SW 1271 (cell line): ENCODE results near the gene TESPA1.
"Not testable (repeated sequence)": the region's sequence is repeated elsewhere in the genome, so short reads cannot be mapped to it uniquely, and the experiment has no call there.

Experiments
- DNase-seq, 2 experiments: peaks; one replicate each; lab custom pipeline; 2025; lab: John Stamatoyannopoulos, UW

TESPA1 gene, protein sequence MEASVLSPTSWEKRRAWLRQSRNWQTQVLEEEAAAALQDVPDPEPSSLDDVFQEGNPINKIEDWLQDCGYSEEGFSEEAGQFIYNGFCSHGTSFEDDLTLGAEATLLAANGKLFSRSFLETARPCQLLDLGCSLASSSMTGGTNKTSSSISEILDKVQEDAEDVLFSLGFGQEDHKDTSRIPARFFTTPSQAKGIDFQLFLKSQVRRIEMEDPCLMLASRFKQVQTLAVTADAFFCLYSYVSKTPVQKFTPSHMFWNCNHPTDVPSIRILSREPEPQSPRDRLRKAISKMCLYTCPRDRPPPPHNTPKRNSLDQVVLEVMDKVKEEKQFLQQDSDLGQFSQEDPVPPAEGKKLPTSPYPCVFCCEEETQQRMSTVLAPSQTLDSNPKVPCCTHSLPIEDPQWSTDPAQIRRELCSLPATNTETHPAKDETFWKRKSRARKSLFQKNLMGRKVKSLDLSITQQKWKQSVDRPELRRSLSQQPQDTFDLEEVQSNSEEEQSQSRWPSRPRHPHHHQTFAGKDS

DNA sequence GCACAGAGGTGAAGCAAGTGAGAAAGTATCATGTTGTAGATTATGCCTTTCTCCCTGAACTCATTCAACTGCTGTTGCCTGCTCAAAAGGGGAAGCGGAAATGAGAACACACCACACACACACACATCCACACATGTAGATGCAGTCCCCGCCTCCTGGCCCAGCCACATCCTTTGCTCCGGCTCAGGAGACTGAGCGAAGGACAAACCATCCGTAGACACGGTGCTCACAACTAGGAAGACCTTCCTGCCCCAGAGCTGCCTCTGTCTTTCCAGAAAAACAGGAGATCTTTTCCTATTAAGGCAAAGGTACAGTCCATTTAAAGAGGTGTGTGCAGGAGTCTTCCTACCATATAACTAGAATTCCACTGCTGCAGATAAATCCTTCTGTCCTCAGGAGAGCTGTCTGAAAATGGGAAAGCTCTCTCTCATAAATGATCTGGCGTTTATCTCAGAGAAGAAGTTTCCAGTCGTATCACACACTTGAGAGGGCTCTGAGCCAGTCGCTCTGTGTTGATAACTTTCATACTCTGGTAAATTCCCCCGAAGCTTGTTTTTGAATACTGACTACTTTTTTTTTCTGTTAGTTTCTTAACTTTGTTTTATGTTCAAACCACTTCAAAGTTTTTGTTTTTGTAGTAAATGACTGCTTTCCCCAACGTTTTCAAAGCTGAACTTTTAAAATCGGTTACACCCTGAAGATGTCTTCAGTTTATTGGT lies at the start of gene TESPA1:
Gene TESPA1, minus strand, starts transcription at position 105 of the 719 bp plus-strand sequence. CDS start 10,200 bp downstream, outside the sequence.
- DNase-seq: no peak

DNA sequence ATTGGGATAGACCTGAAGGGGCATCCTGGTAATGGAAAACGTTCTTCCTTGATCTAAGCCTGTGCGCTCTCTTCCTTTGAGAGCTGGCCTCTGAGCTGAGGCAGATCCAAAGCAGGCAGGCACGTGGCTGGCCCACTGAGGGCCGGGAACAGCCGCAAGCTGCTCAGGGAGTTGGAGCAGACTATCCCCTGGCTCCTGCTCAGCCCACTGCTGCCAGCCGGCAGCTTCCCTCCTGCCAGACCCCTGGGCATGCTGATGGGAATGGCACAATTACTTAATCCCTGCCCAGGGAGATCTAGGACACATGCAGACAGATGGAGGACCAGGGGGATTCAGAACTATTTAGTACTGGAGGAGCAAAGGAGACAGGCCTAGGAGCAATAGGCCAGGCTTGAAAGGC lies 49.7 kb upstream of the TESPA1 start:
- DNase-seq: no peak

DNA sequence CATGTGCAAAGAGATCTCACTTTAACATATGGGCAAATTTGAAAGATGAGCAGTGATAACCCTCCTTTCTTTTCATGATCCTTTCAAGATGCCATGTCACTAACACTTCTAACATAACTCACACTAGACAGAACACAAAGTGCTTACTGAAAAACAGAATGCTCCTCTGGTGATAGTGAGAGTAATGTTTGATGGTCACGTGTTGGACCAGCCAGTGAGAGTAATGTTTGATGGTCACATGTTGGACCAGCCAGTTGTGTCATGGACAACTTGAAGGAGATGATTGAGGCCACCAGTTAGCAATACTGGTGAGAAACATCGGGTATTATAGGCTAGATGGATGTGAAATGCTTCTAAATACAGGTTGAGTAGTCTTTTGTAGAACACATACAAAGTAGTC lies 40.9 kb upstream of the TESPA1 start:
- DNase-seq: no peak

DNA sequence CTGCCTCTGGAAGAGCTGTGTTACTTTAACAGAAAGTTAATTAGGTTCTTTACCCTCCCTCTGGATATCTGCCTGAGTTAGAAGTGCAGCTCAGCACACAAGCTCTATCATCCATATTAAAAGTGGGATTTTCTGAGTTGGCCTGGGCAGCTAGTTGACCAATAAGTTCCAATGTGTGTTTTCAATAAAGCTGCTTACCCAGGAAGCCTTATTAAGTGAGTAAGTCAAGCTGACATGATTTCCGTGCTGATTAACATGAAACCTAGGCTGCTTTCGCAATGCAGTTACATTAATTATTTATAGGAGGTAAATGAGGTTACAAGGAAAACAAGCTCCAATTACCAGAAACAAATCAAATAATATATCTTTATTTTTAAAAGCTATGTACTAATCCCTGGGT lies 40.0 kb upstream of the TESPA1 start:
- DNase-seq: no peak

DNA sequence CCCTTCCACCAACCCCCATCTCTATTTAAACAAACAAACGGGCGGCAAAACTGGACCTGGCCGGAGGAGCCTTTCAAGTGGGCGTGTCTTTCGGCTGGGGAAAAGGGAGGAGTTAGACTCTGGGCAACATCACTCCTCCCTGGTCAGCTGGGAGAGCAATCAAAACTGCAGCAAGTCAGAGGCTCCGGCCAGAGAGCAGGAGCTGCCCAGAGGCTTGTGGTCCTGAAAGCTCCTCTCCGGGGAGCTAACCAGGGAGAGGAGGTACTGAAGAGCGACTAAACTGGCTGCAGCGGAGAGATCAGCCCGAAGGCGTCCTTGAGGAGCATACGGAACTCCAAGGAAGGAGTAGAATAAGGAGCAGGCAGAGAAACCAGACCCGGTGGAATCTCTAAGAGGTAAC lies 35.2 kb upstream of the TESPA1 start, which contains the start of gene NEUROD4:
Gene NEUROD4, plus strand, starts transcription at position 191 of the 400 bp plus-strand sequence. CDS start 6,466 bp downstream, outside the sequence.
- DNase-seq: peak in 1 of 2 experiments; percentile 24

DNA sequence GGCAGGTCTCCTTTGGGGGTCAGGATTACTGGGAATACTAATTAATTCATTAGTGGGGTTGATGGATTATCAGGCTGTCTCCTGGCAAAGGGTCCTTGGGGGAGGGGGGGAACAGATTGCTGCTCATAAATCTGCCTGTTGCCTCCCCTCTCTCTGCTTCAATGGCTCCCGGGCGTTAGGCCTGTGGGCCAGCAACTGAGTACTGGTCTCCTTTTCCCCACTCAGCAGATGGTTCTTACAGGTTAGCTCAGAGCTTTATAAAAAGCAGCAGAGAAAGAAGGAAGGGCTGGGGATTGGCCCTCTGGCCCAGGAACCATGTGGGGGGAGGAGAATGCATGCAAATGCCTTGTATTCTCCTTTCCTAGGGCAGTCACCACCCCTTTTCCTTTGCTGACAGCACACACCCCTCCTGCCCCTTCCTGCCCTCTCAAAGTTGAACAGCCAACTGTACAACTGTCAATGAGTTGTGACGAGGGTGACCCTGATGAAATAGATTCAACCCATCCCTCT lies 32.9 kb upstream of the TESPA1 start:
- no peak for DNase-seq

DNA sequence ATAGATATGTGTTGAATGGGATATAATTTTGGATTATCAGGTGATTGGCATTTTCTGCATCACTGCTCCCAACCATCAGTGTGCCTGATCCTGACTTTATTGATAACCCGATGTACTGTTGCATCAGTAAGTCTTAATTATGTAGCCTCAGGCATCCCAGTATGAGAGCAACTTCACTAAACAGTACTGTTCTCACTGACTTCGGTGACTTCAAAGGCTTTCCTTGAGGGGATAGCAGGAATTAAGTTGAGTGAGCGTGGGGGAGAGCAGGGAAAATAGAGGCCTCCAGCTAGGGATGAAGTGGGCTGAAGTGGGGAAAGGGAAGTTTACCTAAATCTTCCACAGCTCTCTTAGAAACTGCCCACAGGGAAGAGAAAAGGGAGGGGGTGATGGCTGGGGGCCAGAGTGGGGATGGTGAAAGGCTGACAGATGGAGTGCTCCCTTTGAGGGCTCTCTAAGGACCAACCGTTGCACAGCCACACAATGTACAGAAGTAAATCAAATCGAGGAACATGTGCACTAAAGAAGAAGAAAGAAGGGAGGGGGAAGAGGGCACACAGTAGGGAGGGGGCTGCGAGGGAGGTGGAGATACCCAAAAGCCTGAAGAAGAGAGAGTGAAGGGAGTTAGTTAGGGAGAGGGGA lies 24.5 kb upstream of the TESPA1 start:
- no peak for DNase-seq

DNA sequence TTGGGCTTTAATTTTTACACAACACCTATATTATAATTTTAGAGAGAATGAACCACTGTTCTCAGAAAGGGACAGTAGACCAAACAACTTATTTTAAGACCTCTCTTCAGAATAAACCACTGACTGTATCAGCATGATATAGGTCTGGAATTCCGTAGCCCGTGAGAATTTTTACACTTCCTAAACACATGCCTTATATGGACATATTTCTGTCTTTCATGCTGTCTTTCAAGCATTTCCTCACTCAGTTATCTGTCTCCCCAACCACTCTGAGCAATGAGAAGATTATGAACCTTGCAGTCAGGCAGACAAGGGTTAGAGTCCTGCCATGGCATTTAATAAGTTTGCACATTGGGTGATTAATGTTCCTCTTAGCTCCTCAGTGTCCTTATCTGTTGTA lies 17.8 kb upstream of the TESPA1 start:
- no peak for DNase-seq

DNA sequence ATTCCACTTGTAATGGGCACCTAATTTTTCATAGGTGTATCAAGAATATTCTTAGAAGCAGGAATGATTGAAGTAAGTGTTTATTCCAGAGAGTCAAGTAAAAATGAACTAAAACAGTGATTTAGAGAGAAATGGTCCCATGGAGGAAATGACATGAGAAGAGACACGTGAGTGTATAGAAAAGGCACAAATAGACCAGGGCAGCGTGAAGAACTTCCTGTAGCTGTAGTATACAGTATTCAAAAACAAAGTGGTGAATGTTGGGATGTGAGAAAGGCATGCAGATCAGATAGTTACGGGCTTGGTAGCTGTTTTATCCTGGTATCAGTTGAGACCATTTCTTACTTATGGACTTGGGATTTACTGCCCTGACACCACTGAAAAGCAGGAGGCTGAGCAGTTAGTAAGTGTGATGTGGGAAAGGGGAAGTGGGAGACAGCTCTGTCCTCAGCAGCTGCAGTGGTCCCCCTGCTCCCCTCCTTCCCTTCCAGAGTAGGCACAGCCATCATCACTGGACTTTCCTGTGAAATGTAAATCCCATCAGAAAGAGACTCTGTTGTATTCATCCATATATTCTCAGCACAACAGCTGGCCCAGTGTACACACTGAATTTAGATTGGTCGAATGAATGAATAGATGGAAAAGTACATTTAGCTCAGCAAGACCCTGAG lies 16.8 kb upstream of the TESPA1 start:
- no peak for DNase-seq

DNA sequence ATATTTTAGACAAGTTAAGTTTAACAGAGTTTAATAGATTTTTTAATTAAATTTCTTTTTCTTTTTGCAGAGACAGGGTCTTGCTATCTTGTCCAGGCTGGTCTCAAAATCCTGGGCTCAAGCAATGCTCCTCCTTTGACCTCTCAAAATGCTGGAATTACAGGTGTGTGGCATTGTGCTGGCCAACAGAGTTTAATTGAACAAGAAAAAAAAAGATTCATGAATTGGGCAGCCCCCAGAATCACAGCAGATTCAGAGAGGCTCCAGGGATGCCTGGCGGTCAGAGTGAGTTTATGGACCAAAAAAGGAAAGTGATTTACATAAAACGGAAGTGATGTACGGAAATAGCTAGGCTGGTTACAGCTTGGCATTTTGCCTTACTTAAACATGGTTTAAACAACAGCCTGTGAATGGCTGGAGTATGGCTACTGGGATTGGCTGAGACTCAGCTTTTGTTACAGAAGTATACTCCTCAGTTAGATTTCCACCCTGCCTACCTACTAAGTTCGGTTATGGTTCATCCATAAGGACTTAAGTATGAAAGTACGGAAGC lies 14.5 kb upstream of the TESPA1 start:
- DNase-seq: no peak

DNA sequence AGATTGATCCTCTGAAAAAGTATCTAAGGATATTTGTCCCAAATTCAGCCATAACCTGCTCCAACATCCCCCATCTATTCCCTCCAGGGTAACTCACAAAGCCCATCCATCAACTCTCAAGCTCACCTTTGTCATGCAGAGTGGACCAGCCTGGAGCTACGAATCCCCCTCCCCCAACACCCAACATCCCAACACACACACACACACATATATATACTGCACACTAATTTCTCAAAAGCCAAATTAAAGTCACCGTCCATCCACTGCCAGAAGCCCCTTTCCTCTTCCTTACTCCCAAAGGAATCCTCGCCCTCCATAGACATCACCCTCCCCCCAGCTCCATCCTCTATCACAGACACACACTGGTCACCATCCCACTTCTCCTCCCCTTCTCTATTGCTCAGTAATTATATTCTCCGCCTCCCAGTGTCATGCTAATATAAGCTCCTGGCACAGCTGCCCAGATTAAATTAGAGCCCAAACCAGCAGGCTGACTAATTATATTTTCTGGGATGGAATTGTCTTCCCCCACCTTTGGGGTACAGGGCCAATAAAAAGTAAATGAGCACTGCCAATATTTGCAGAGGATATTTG lies 13.5 kb upstream of the TESPA1 start:
- DNase-seq: no peak

DNA sequence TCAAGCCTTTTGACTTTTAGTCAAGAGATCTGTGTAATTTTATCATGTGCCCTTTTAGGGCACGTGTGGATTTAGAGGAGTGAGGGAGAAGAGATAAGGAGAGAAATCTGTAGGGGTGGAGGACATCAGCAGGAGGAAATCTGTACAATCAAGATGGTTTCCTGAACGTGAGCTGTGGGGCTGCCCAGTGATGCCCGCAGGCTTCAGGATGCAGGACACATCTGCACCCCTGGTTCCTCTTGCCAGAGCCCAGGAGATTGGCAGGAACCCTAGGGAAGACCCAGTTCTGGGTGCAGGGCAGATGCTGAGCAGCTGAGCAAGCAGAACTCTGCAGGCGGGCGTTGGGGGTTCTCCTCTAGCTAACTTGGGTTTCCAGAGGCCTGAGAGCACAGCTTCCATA lies 11.6 kb upstream of the TESPA1 start:
- no peak for DNase-seq

DNA sequence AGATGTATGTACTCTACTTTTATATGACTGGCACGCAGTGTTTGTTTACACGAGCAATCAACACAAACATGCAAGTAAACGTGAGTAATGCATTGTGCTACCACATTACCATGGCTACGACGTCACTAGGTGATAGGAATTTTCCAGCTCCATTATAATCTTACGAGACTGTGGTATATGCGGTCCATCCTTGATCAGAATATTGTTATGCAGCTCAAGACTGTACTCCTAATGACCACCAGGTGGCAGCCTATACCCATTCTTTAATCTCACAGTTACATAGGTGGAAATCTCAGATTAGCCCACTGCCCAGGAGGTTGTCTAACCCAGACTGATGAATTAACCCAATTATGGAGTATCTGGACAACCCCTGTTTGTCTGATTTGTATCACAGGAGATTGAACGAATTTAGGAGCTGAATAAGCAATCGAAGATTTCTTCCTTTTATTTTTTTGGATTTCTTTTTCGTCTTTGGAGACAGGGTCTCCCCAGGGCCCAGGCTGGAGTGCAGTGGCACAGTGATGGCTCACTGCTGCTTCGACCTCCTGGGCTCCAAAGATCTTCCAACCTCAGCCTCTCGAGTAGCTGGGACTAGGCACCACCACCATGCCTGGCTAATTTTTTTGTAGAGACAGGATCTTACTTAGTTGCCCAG lies 8.7 kb upstream of the TESPA1 start:
- peak; percentile 16 to 83 for DNase-seq

DNA sequence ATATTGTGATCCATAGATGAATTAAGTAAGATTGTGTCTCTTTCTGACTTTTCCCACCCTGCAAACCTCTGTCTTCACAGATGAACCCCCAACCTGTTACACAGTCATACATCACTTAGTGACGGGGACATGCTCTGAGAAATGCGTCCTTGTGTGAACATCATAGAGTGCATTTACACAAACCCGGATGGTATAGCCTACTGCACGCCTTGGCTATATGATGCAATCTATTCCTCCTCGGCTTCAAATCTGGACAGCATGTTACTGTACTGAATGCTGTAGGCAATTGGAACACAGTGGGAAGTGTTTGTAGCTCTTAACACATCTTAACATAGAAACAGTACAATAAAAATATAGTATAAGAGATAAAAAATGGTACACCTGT lies 7.4 kb upstream of the TESPA1 start:
- no peak for DNase-seq

DNA sequence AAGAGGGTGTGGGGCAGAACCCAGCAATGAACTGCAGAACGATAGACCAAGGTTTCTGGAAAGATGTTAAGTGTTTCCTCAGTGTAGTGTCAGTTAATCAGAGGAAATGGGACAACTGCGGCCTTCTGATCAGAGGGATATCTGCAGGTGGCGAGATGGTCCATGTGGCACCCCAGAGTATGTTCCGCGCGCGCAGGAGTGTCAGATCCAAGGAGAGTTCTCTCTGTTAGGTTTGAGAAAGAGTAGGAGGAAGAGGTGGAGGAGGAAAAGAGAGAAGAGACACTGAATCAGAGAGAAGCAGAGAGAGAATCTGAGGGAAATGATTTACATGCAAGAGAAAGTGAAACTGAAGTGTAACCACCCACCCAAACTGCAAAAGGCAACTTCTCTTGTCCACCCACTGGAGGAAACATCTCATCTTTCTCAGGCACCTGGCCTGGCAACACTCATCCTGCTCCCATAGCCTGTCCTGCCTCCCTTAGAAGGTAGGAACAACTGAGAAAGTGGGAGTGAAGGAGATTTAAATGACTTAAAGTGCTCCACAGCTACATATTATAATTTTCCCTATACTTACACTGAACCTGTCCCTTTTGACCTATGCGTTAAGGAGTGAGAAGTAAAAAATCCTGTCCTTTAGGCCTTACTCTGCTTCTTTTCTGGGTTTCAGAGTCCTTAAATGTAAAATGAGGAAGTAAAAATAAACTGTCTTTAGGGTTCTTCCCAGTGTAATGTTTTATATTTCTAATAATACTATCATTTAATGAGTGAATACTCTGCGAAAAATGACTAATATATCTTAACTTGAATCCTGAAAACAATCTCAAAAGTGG lies 6.8 kb upstream of the TESPA1 start:
- DNase-seq: no peak

DNA sequence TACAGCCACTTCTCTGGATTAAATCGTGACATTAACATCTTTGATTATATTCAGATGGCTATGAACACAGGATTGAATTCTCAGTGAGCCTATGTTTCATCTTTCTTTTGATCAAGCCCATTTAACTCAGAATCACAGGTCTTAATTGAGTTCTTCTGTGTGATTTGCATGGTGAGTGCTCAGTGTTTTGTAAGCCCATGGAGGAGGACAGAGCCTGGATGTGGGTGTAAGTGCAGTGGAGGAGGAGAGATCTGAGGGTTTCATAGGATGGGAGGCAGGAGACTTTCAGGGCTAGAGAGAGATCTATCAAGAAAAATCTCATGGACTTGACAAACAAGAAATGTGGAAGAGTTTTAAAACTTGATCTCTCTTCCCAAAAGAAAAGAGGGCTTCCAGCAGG lies 5.3 kb upstream of the TESPA1 start:
- no peak for DNase-seq

DNA sequence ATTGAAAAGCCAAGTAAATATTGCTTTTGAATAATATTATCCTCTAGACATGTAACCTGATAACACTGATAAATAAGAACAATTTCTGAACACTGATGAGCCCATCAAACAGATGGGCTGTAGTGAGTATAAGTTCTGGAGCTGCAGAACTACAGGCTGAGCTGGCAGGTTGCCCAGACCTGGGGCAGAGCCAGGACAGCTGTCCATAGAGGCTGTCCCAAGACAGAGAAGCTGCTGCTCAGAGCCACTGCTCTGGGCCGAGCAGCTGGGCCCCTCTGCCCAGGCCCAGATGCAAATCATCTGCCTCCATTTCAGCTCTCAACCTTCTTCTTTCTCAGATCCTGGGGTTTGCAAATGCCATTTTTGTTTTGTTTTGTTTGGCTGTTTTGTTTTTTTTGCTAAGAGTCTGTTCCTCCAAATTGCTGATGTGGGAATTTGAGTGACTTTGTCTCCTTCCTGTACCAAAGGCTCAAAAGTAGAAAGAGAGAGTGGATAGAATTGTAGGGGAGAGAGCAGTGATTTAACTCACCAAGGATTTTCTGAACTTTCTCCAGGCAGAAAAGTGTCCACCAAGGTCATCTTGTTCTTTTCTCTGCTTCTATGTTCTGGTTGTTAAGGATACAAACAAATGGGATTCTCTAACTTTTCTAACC lies 4.0 kb upstream of the TESPA1 start:
- no peak for DNase-seq

DNA sequence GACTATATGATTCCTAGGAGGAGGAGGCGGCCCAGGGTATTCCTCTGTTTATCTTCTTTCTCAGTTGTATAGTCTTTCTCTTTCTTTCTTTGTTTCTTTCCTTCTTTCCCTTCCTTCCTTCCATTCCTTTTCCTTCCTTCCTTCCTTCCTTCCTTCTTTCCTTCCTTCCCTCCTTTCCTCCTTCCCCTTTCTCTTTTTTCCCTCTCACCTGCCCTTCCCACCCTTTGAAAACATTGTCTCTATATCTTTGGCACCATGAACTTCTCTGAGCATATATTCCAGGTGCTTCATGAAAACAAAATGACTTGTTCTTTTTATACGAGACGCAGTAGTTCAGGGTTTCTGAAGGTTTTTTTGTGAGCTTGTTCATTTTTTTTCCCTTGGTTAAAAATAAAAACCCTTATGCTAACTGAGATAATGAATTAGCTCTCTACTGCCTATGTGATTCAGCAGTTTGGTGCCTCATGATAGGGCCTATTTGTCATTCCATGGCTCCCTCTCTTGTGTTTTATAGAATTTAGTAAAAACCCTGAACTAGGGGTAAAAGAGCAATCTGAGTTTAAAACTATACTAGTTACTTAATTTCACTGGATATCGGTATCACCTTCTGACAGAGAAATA lies 3.2 kb upstream of the TESPA1 start:
- DNase-seq: no peak

DNA sequence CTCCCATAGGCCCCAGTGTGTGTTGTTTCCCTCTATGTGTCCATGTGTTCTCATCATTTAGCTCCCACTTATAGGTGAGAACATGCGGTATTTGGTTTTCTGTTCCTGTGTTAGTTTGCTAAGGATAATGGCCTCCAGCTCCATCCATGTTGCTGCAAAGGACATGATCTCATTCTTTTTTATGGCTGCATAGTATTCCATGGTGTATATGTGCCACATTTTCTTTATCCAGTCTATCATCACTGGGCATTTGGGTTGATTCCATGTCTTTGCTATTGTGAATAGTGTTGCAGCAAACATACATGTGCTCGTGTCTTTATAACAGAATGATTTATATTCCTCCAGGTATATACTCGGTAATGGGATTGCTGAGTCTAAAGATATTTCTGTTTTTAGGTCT lies 2.2 kb upstream of the TESPA1 start:
- not testable (repeated sequence) for DNase-seq
